Dermis blood vessel endothelial cell (primary cell): ENCODE measurements around the gene MEX3D. TPM values are rescaled to one million over a fixed set of nuclear protein-coding genes. Genes with fewer than 3 reads are reported as not detected.

Experiments
- DNase-seq: peaks from one replicate; pipeline ENCODE4 v3.0.0; 2010
- total RNA-seq: library from RNA; depleted of rRNA; stranded (reverse); fragments of >200 nt; gene quantifications from 2 replicates; pipeline ENCODE4 v1.2.3, GENCODE V29; 2014

Gene MEX3D
- total RNA-seq, 1 donor from 2014 or later = 121 TPM

DNA sequence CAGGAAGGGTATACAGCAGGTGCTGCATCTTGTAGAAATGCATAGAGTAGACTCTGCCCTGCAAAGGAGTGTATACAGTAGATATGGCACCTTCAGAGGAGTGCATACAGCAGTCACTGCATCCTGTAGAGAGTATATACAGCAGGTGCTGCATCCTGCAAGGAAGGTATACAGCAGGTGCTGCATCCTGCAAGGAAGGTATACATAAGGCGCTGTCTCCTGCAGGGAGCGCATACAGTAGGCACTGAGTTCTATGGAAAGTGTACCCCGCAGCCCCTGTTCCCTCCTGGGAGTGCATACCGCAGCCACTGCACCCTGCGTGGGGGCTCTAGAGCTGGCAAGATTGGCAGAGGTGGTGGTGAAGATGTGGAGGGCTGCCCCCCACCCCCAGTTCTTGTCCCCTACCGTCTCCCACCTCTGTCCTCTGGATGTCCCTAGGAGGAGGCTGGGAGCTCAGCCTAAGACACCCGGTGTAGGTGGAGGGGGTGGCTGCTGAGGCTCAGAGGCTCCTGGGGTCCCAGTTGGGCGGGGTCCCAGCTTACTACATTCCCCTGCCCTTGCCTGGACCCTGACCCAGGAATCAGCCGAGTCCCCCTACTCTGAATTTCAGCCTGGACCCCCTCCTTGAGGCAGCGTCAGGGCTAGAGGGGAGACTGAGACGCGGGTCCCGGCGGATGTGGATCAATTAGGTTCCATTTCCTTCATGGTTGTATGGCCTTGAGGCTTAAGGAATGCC, 53.0 kb downstream of the MEX3D start:
- DNase-seq = no peak

DNA sequence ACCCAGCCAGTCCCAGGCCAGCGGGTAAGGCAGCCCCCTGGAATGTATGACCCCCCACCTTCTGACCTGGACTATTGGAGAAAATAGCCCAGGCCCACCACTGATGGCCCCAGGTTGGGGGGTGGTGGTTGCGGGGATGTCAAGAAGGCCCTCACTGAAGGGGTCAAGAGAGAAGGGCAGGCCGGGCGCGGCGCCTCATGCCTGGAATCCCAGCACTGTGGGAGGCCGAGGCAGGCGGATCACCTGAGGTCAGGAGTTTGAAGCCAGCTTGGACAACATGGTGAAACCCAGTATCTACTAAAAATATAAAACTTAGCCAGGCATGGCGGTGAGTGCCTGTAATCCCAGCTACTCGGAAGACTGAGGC, 53.8 kb downstream of the MEX3D start:
- DNase-seq = no peak

DNA sequence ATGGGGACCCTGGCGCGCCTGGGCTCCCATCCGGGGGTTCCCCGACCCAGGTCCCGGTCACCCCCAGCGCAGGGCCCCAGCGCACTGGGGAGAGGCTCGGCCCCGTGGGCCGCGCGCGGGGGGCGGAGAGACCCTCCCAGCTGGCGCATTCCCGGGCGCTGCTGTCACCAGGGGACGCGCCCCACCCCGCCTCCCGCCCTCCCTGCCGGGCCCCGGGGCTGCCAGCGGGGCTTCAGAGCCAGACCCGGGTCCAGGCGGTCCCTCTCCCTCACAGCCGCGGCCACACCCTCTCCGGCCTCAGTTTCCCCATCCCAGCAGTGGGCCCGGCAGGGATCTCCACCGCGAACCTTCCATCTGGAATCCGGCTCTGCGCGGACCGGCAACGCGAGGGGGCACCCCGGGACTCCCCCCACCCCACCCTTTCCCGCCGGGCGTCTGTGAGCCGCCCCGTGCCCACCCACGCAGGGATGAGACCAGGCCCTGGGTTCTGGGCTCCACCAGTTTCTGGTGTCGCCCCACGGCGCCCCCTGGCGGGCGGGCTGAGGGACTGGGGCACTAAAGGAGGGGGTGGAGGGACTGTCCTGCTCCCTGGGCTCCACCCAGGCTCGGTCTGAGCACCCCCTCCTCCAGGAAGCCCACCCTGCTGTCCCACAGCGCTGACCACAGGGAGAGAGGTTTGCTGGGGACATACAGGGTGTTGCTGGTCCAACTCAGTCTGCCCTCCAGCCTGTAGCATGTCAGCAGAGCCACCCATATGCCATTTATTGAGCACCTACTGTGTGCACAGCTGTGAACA, 54.4 kb downstream of the MEX3D start:
- DNase-seq = peak; percentile 55

DNA sequence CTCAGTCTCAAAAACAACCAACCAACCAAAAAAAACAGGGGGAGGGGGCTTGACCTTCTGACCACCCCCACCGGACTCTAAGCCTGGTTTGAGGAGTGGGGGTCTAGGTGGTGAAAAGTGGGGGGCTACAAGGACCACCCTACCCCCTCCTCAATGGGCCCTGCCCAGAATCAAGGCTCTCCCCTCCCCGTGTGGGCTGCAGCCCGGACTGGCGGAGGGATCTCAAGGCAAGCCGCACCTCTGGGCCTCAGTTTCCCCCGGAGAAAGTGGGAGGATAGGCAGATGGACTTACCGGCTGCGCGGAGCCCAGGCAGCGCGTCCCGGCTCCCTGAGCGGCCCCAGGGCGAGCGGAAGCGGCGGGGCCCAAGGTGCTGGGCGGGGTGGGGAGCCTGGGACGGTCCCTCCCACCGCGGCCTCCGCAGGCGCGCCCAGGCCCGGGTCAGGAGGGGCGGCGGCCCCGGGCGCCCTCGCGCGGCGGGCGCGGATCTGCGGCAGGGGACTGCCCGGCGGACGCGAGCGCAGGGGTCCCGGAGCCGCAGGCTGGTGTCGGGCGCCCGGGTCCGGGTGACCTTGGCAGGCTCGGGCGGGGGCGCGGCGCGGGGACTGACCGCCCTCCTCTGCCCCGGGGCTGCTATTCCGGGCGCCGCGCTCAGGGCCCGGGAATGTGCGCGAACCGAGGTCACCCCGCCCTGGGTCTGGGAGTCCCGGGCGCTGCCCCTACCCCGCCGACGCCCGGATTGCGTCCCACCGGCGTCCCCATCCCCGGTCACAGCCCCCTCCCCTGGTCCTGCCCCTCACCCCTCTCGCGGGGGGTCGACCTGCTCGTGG, 55.2 kb downstream of the MEX3D start, which contains the start of gene ADAMTSL5:
TSS of gene ADAMTSL5 (minus strand) at position 349 of the 828 bp plus-strand sequence. CDS start 2,076 bp downstream, outside the sequence.
- no peak for DNase-seq

DNA sequence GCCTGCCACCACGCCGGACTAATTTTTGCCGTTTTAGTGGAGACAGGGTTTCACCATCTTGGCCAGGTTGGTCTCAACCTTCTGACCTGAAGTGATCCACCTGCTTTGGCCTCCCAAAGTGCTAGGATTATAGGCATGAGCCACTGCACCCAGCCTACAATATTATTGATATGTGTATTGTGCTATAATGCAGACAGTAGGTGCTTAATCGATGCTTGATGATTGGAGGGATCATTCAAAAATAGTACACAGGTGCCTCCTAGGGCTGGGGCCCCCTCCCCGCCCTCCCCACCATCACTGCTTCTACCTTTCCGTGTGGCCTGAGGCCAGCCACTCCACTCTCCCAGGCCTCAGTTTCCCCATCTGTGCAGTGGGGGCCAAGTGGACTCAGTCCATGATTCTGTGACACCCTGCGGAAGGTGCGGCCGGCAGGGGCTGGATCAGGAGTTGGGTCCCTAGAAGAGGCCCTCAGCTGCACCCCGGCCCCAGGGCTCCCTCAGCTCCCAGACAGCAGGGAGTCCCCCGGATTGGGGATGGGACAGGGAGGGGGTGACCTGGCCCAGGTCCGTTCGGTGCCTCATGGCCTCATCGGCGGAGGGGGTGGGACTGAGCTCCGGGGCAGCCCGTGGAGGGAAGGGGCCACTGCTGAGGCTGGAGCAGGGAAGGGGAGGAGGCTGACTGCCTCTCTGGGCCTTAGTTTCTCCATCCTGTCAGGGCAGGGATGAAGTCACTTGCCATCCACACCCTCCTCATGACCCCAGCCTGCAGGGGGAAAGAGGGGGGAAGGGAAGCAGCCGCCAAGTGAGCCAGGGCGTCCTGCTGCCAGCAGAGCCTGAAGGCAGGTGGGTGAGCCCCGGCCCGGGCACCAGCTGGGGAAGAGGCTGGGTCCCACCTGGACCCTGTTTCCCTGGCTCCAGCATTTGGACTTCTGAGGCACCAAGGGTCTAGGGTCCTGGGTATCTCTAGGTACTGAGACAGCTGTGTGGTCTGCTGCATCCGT, 56.5 kb downstream of the MEX3D start:
- DNase-seq = no peak

DNA sequence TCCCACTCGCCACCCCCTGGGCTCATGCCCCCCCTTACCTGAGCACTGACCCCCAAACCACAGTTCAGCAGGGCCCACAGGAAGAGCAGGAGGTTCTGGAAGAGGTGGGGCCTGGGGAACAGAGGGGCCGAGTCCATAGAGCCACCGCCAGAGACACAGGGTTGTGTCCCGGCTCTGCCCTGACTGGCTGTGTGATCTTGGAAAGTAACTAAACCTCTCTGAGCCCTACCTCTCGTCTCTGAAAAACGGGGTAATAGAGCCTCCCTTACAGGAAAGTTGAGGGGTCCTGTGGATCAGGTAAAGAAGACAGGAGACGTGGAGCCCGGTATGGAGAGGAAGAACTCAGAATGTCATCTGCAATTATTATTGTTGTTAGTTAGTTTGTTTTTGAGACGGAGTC, 57.3 kb downstream of the MEX3D start:
- no peak for DNase-seq

DNA sequence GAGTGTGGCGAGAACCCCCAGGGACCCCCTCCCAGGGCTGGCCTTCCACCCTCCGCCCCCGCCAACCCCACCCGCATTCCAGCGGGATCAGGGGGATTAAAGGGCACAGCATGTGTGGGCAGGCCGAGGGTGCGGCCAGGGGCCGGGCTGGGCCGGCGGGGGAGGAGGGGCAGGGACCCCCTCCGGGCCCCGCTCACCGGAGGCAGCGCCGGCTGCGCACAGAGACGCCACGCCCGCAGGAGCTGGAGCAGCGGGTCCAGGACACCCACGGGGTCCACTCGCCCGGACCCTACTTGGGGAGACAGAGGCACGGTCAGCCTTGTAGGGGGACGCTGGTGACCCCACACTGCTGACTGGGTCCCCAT, 57.7 kb downstream of the MEX3D start:
- DNase-seq = no peak

DNA sequence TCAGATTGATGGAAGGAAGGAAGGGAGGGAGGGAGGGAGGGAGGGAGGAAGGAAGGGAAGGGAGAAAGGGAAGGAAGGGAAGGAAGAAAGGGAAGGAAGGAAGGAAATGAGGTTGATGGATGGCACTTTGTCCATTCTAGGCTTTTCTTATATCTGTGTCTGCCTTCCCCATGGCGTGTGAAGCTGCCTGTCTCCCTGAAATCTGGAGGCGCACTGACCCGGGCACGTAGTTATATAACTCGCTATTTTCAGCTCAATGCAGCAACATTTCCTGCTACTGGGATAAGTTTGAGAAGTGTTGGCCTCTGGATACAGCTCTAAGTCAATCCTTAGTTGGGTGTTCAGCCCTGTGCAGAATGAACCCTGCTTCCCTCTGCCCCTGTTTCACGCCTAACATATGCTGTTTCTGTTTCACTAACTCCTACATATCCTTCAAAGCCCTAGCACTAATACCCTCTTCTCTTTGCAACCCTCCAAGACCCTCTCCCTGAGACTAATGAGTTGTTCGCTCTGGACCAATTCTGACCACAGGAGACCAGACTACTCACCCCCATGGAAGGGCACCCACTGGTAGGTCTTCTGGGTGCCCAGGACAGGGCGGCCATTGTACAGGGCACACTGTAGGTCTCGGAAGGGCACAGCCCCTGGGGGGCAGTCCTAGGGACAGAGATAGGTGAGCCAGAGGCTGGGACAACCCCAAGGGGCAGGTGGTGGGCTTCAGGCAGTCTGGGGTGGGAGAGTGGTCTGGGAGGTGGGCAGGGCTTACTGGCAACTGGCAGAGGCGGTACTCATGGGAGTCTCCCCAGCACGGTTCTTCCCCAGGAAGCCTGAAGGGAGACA, 58.3 kb downstream of the MEX3D start:
- no peak for DNase-seq

DNA sequence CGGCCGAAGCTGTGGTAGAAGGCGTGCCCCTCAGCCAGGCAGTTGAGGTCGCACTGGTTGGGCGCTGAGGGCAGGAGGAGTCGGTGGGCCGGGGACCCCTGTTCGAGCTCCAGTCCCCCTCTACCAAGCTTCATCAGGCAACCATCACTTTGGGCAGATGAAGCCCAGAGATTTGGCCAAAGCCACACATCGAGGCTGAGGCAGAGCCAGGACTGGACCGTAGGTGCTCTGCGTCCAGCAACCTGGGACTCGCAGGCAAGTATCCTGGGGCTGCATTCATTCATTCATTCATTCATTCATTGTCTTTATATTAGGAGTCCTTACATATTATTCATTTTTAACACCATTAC, 59.6 kb downstream of the MEX3D start:
- DNase-seq = no peak

DNA sequence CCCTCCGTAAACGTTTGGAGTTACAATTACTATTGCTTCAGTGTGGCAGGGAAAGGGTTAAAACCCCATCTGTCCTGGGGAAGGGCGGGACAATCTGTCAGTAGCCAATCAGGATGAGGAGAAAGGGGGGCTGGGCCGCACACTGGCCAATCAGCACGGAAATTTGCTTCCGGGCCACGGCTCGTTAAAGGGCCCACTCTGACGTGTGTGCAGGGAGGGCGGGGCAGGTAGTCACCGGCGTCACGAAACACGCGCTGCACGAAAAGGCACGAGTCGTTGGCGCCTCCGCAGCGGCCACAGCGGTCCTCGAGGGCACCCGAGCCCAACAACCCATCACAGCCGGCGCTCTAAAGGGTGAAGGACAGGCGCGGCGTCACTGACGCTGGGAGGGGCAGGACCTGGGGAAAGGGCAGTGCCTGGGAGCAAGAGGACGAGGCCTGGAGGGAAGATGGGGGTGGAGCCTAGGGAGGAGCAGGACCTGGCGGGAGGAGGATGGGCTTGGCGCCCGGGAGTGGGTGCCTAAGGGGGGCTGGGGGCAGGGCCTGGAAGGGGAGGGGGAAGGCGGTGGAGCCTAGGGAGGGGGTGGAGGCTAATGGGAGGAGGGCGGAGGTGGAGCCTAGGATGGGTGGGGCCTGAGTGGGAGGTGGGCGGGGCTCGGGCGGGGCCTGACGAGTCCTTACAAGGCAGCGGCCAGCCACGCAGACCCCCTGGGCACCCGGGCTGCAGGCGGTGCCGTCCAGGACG, 60.2 kb downstream of the MEX3D start:
- DNase-seq = peak; percentile 94

DNA sequence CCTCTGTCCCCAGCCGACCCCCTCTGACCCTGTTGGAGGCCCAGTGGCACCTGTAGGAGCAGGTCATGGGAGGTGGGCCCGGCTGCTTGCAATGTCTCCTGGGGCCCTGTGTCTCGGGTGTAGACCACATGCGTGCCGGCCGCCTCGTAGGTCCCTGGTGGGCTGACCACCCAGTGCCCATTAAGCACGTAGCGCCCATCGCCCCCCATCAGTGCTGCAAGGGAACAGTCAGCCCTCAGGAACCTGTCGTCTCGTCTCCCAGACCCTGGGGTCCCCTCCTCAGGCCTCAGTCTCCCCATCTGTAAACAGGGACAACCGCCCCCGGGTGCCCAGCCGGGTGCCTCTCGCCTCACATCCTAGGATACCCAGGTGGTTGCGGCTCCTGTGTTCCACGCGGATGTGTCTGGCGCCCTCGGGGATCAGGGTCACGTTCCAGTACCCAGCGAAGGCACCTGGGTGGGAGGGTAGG, 60.9 kb downstream of the MEX3D start:
- no peak for DNase-seq

DNA sequence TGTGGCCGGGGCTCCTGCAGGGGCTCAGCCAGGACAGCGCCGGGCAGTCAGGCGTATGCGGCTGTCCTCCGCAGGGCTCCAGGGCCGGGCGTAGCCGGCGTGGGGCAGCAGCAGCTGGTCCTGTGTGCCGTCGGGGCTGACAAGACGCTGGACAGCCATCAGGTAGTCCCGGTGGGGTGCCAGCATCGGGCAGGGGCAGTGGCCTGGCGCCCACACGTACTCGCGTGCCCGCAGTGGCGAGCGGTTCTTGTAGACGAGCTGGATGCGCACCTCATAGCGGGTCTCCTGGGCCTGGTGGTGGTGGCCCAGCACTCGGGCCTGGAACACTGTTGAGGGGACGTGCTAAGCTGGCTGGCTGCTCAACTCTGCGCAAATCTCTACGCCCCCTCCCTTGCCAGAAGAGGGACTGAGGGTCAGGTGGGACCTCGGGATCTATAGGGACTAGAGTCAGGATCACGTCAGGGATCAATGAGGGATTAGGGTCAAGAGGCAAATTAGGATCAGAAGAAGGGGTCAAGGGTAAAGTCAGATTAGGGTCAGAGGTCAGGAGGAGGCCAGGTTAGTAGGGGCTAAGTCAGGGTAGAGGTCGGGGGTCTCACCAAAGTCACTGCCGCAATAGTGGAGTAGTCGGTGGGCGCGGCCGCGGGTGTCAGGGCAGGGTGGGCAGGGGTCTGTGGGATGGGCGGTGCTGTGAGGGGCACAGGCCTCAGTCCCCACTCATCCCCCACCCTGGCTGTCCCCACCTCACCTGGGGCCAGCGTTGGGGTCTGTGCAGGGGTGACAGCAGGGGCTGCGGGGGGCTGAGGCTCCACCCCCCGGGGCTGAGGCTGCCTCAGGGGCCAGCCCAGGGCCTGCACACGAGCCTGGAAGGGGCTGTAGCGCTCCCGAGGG, 61.9 kb downstream of the MEX3D start:
- DNase-seq = no peak

DNA sequence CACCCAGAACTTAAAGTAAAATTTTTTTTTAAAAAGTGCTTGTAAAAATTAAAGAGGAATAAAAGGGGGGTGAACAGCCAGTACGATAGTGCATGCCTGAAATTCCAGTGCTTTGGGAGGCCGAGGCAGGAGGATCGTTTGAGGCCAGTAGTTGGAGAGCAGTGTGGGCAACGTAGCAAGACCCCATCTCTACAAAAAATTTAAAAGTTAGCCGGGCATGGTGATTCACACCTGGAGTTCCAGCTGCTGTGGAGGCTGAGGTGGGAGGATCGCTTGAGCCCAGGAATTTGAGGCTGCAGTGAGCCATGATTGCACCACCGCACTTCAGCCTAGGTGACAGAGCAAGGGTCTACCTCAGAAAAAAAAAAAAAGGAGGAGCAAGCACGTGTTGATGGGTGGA, 63.1 kb downstream of the MEX3D start:
- no peak for DNase-seq

Other genes with a start within 250 kb of the MEX3D start
- gene NDUFS7, start 184.4 kb downstream of the MEX3D start, total RNA-seq = 98.8 and 104 TPM in 2 replicates
- 10.7 and 14.8 TPM in 2 replicates for gene GAMT, start 166.8 kb downstream of the MEX3D start, total RNA-seq
- 58.0 and 104 TPM in 2 replicates for gene DAZAP1, start 160.7 kb downstream of the MEX3D start, total RNA-seq
- 380 and 637 TPM in 2 replicates for gene RPS15, start 129.9 kb downstream of the MEX3D start, total RNA-seq
- gene APC2, start 118.2 kb downstream of the MEX3D start, total RNA-seq = 0.23 and 0.34 TPM in 2 replicates
- 22.0 and 28.1 TPM in 2 replicates for gene C19orf25, start 89.1 kb downstream of the MEX3D start, total RNA-seq
- 0.68 and 1.1 TPM in 2 replicates for gene PCSK4, start 78.0 kb downstream of the MEX3D start, total RNA-seq
- gene REEP6, start 77.1 kb downstream of the MEX3D start, total RNA-seq = 0.34 and 1.0 TPM in 2 replicates
- 0.19 TPM in 1 of 2 replicates, not detected in the other for gene ADAMTSL5, start 55.3 kb downstream of the MEX3D start, total RNA-seq
- gene PLK5, start 44.2 kb downstream of the MEX3D start, total RNA-seq = not detected in 2 replicates
- 119 and 194 TPM in 2 replicates for gene MBD3, start 24.5 kb upstream of the MEX3D start, total RNA-seq
- gene UQCR11, start 37.1 kb upstream of the MEX3D start, total RNA-seq = 48.8 and 62.1 TPM in 2 replicates
- 94.1 and 144 TPM in 2 replicates for gene TCF3, start 84.3 kb upstream of the MEX3D start, total RNA-seq
- not detected in 2 replicates for gene ONECUT3, start 185.2 kb upstream of the MEX3D start, total RNA-seq
- 0.85 and 1.2 TPM in 2 replicates for gene ATP8B3, start 244.0 kb upstream of the MEX3D start, total RNA-seq